Panc1 (cell line): ENCODE data around the gene TEX26. TPM values are rescaled to one million over a fixed set of nuclear protein-coding genes. Genes with fewer than 3 reads are reported as not detected.

ENCODE experiments used
- ATAC-seq: fragments of 200-7000 bp; cut with Tn5 transposase; 2 replicates; pipeline ENCODE4 v1.9.1; 2020; ENCODE audit warnings: mild to moderate bottlenecking, moderate library complexity
- BruUV-seq: library from RNA; stranded (reverse); fragments of 400-500 nt; replicated peaks from 2 replicates; lab custom pipeline; 2021; lab: Mats Ljungman, UMichigan
- CTCF ChIA-PET: fragments of 300-600 bp; sonication (Branson Sonifier 250); formaldehyde crosslinking; loops from one replicate; lab custom pipeline; 2022; ENCODE audit warnings: antibody characterized with exemption; lab: Charles Lee
- POLR2A ChIA-PET: fragments of 300-600 bp; sonication (Branson Sonifier 250); formaldehyde crosslinking; loops from one replicate; lab custom pipeline; 2022; ENCODE audit warnings: antibody characterized with exemption; lab: Charles Lee
- DNase-seq: peaks from one replicate; pipeline ENCODE4 v3.0.0-alpha.2; 2010; ENCODE audit warnings: low read depth, low spot score
- H3K27ac ChIP-seq: 2 replicates; pipeline ENCODE4 v1.5.1; 2011; ENCODE audit warnings: mild to moderate bottlenecking, low read length, inconsistent platforms
- H3K27me3 ChIP-seq: fragments of 200-500 bp; sonication (Bioruptor generic); 2 replicates; pipeline ENCODE4 v1.6.0; 2014; ENCODE audit warnings: low read length, inconsistent platforms; ENCODE audit not compliant: control insufficient read depth, insufficient read depth
- H3K36me3 ChIP-seq: fragments of 200-500 bp; sonication (Bioruptor generic); 2 replicates; pipeline ENCODE4 v1.5.1; 2014; ENCODE audit warnings: inconsistent platforms, mild to moderate bottlenecking, low read length, moderate library complexity; ENCODE audit not compliant: control insufficient read depth, insufficient read depth
- H3K4me1 ChIP-seq: 2 replicates; pipeline ENCODE4 v1.5.1; 2011; ENCODE audit warnings: inconsistent platforms, mild to moderate bottlenecking, low read length, moderate library complexity; ENCODE audit not compliant: control insufficient read depth, insufficient read depth
- H3K4me3 ChIP-seq, 2 experiments: 2 replicates each; pipeline ENCODE4 v1.5.1; 2011 to 2012; ENCODE audit warnings: low read depth in 2 of 2, low read length in 2 of 2, mild to moderate bottlenecking in 2 of 2, inconsistent platforms in 1 of 2, moderate library complexity in 1 of 2
- H3K9me3 ChIP-seq: fragments of 200-500 bp; sonication (Bioruptor generic); 2 replicates; pipeline ENCODE4 v1.5.1; 2014; ENCODE audit warnings: low read depth, mild to moderate bottlenecking, inconsistent platforms, low read length, moderate library complexity; ENCODE audit not compliant: control insufficient read depth, insufficient read depth
- CTCF ChIP-seq: fragments of 450-650 bp; IDR thresholded peaks from 2 replicates; pipeline ENCODE4 v1.5.1; 2017; ENCODE audit warnings: mild to moderate bottlenecking
- POLR2AphosphoS5 ChIP-seq: IDR thresholded peaks from 2 replicates; pipeline ENCODE4 v1.6.1; 2012; ENCODE audit warnings: mild to moderate bottlenecking, low read depth, low read length, moderate library complexity
- REST ChIP-seq, 2 experiments: IDR thresholded peaks; 2 replicates each; pipeline ENCODE4 v1.6.1; 2011 to 2012; ENCODE audit warnings: low read depth in 2 of 2, control low read depth in 1 of 2, low read length in 1 of 2, mild to moderate bottlenecking in 1 of 2, moderate library complexity in 1 of 2; ENCODE audit not compliant: insufficient read depth in 1 of 2
- SIN3A ChIP-seq: IDR thresholded peaks from 2 replicates; pipeline ENCODE4 v1.6.1; 2012; ENCODE audit warnings: low read depth, mild to moderate bottlenecking, low read length, moderate library complexity, borderline replicate concordance; ENCODE audit not compliant: insufficient read depth
- TCF7L2 ChIP-seq: IDR thresholded peaks from 2 replicates; pipeline ENCODE4 v1.6.1; 2011; ENCODE audit warnings: mild to moderate bottlenecking, low read depth, low read length, inconsistent platforms
- in situ Hi-C: cut with HindIII; loops from 2 replicates; pipeline ENCODE4 v1.10.0; 2016; ENCODE audit warnings: low sequenced_read_pairs, low pct_unique_long_range_greater_than_20kb
- intact Hi-C: fragments of 100-400 bp; cut with micrococcal nuclease; formaldehyde crosslinking; loops from one replicate; pipeline ENCODE4 v1.10.0; 2022; ENCODE audit not compliant: unreplicated experiment
- total RNA-seq: library from RNA; stranded (reverse); gene quantifications from one replicate; pipeline ENCODE4 v1.2.1, GENCODE V29; 2021; ENCODE audit not compliant: unreplicated experiment

TEX26 gene
- total RNA-seq, 1 experiment from 2014 or later, result not detected

GRCh38 chr13:30995331-30995730 is 62.9 kb downstream of the TEX26 start:
- in situ Hi-C loops, result no loop called here
- no TSS peak for BruUV-seq
- ATAC-seq (no peak), DNase-seq (no peak)
- intact Hi-C loops, result no loop called here
- Histone ChIP-seq H3K36me3 (no peaks in the 10 kb centered on the region), H3K27ac (no peak overlapping the region), H3K9me3 (no peaks in the 10 kb centered on the region), H3K27me3 (no peaks in the 10 kb centered on the region), H3K4me1 (no peaks in the 10 kb centered on the region), H3K4me3 (no peak overlapping the region)
- ChIA-PET POLR2A (no interaction called here), CTCF (no interaction called here)
- TF ChIP-seq POLR2AphosphoS5 (no peak), TCF7L2 (no peak), SIN3A (no peak), CTCF (no peak), REST (IDR thresholded peaks at IDR 0.05; ENCODE audit: insufficient read depth in 1 of 2, low read depth in 2 of 2, low read length in 1 of 2) (no peak)

- Histone ChIP-seq H3K4me1 (no peaks in the 10 kb centered on the region), H3K27me3 (no peaks in the 10 kb centered on the region), H3K9me3 (no peaks in the 10 kb centered on the region), H3K36me3 (no peaks in the 10 kb centered on the region), H3K4me3 (no peak overlapping the region), H3K27ac (no peak overlapping the region)
- ChIA-PET CTCF (interaction anchor here (0.6 kb wide), 1 partner anchor 19 kb away, joined by 7 read pairs; no protein-coding TSS in a partner anchor), POLR2A (no interaction called here)
- intact Hi-C loops (no loop called here), in situ Hi-C loops (no loop called here)
- ATAC-seq (no peak), DNase-seq (no peak)
- BruUV-seq, result no TSS peak
- TF ChIP-seq POLR2AphosphoS5 (no peak), REST (IDR thresholded peaks at IDR 0.05; ENCODE audit: insufficient read depth in 1 of 2, low read depth in 2 of 2, low read length in 1 of 2) (no peak), CTCF (no peak), SIN3A (no peak), TCF7L2 (no peak)
Observed at GRCh38 chr13:30997697-30998096, 65.2 kb downstream of the TEX26 start.
